Measurements from ENCODE around the gene SIVA1.

DNA sequence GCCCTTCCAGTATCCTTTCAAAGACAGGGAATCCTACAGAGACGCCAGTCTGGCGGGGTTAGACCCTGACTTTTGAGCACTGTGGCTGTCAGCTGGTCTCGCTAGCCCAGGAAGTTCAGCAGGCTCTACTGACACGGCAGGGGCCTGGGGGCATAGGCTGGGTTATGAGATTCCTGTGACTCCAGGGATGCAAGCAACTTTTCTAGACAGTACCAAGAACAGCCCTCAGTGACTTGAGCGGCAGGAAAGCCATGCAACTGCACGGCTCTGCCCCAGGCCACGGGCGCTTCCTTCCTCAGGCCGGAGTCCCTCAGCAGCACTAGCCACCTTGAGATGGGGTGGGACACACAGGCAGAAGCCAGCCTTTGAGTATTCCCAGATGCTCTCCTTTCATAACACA lies 5.1 kb upstream of the SIVA1 start:
- no peak for TF ChIP-seq POLR2A (IDR thresholded peaks at IDR 0.05; ENCODE audit: low read length)
- TF ChIP-seq GATA1 (IDR thresholded peaks at IDR 0.05; ENCODE audit: low read depth, low read length): no peak

Measured in erythroblast (primary cell).